ENCODE measurements around the gene PPP1R3G.
"Not testable (repeated sequence)": the region's sequence is repeated elsewhere in the genome, so short reads cannot be mapped to it uniquely, and the experiment has no call there.

Gene PPP1R3G

GRCh38 chr6:5084781-5085647 is at the start of gene PPP1R3G:
PPP1R3G (plus strand) TSS chr6:5085341; CDS start chr6:5085486, 145 bp downstream.
- DNase-seq (ENCODE audit: low read depth) = no peak

- DNase-seq (ENCODE audit: low read depth) = no peak
Observed at GRCh38 chr6:5036269-5036668, 48.9 kb upstream of the PPP1R3G start.

- no peak for DNase-seq (ENCODE audit: low read depth)
Observed at GRCh38 chr6:5041955-5042354, 43.2 kb upstream of the PPP1R3G start.

GRCh38 chr6:5042436-5042835 is 42.7 kb upstream of the PPP1R3G start:
- DNase-seq (ENCODE audit: low read depth) = no peak

GRCh38 chr6:5044866-5045265 is 40.3 kb upstream of the PPP1R3G start:
- no peak for DNase-seq (ENCODE audit: low read depth)

- no peak for DNase-seq (ENCODE audit: low read depth)
Observed at GRCh38 chr6:5045416-5045815, 39.7 kb upstream of the PPP1R3G start.

GRCh38 chr6:5046430-5046829 is 38.7 kb upstream of the PPP1R3G start:
- no peak for DNase-seq (ENCODE audit: low read depth)

- DNase-seq (ENCODE audit: low read depth) = no peak
Observed at GRCh38 chr6:5050009-5050408, 35.1 kb upstream of the PPP1R3G start.

- DNase-seq (ENCODE audit: low read depth) = no peak
Observed at GRCh38 chr6:5051394-5051793, 33.7 kb upstream of the PPP1R3G start.

- no peak for DNase-seq (ENCODE audit: low read depth)
Observed at GRCh38 chr6:5053038-5053437, 32.1 kb upstream of the PPP1R3G start.

GRCh38 chr6:5053864-5054244 is 31.3 kb upstream of the PPP1R3G start:
- DNase-seq (ENCODE audit: low read depth) = no peak

GRCh38 chr6:5054245-5054873 is 30.8 kb upstream of the PPP1R3G start:
- DNase-seq (ENCODE audit: low read depth) = no peak

GRCh38 chr6:5055118-5055517 is 30.0 kb upstream of the PPP1R3G start:
- DNase-seq (ENCODE audit: low read depth) = no peak

- DNase-seq (ENCODE audit: low read depth) = no peak
Observed at GRCh38 chr6:5058254-5058653, 26.9 kb upstream of the PPP1R3G start.

GRCh38 chr6:5059036-5059896 is 25.9 kb upstream of the PPP1R3G start:
- no peak for DNase-seq (ENCODE audit: low read depth)

- DNase-seq (ENCODE audit: low read depth) = not testable (repeated sequence)
Observed at GRCh38 chr6:5060439-5060838, 24.7 kb upstream of the PPP1R3G start.

- no peak for DNase-seq (ENCODE audit: low read depth)
Observed at GRCh38 chr6:5061152-5061551, 24.0 kb upstream of the PPP1R3G start.

GRCh38 chr6:5063617-5064016 is 21.5 kb upstream of the PPP1R3G start:
- no peak for DNase-seq (ENCODE audit: low read depth)

- no peak for DNase-seq (ENCODE audit: low read depth)
Observed at GRCh38 chr6:5066456-5067093, 18.6 kb upstream of the PPP1R3G start.

- no peak for DNase-seq (ENCODE audit: low read depth)
Observed at GRCh38 chr6:5067305-5067704, 17.8 kb upstream of the PPP1R3G start.

- DNase-seq (ENCODE audit: low read depth) = no peak
Observed at GRCh38 chr6:5068153-5068751, 16.9 kb upstream of the PPP1R3G start.

GRCh38 chr6:5071216-5071615 is 13.9 kb upstream of the PPP1R3G start:
- DNase-seq (ENCODE audit: low read depth) = no peak
